Spleen (tissue), 7 donors: ENCODE results near the gene GRIK4.

Experiments used
- CTCF ChIP-seq, 11 experiments: fragments of 200-600 bp in 7 of 11; fragments of 450-650 bp in 4 of 11; sonication (generic) in 4 of 11; IDR thresholded peaks in 8 of 11; conservative IDR thresholded peaks in 3 of 11; 1 replicate in 7 of 11; 2 replicates in 4 of 11; pipeline versions ENCODE4 v1.4.0 to v1.8.0; 2016 to 2021; ENCODE audit warnings: antibody characterized with exemption in 11 of 11, inconsistent platforms in 4 of 11, mild to moderate bottlenecking in 1 of 11
- POLR2AphosphoS5 ChIP-seq, 3 donors: sonication (generic); formaldehyde crosslinking; IDR thresholded peaks; one replicate each; pipeline ENCODE4 v1.5.1; 2017; ENCODE audit warnings: antibody characterized with exemption in 3 of 3
- donor health status: DM: no; HTN: no; CAD: no; lungs with moderate emphysema.
- donor health status: DM: no; HTN: no; CAD: no.
- donor health status: DM: no; HTN: no; CAD: no.

DNA sequence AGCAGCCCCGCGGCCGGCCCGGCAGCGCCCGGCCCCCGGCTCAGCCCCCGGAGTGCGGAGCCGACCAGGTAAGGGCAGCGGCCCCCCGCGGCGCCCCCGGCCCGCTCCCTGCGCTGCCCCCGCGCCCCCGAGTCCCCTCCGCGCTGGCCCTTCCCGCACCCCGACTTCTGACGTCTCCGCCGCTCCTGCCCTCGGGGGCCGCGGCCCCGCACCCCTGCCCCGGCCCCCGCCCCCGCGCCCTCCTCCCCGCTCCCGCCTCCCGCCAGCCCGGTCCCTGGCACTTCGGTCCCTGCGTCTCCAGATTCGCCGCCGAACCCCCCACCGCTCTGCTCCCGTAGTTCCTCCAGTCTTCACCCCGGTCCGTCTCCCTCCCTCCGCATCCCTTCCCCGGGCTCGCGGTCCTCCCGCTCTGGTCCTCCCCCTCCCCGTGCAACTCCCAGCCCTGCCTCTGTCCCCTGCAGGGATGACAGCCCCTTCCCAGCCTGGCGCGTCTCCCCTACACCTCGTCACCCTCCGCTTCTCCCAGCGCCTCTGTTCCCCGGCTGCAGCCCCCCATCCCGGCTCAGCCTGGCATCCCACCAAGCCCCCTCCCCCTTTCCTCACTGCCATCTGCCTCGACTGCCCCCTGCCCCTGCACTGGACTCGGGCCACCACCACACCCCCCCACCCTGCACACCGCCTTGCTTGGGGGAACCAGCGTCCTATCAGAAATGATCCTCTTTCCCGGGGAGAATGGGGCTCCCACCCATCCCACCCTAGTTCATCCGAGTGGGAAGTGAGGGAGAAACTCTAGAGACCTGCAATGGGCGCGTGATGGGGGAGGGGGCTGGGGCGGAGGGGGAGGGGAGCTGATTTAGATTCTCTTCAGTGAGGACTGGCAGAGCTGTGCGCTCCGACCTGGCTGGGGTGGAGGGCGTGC is 531 bp downstream of the GRIK4 start:
- no peak for TF ChIP-seq POLR2AphosphoS5 (IDR thresholded peaks at IDR 0.05)
- TF ChIP-seq CTCF (IDR thresholded peaks at IDR 0.05 in 8 of 11, conservative IDR thresholded peaks at IDR 0.05 in 3 of 11) = no peak
